Tibial nerve (tissue), 4 donors: ENCODE data around the gene PDZD2.

Experiments
- CTCF ChIP-seq, 5 experiments: fragments of 200-600 bp in 3 of 5; fragments of 450-650 bp in 2 of 5; sonication (generic) in 3 of 5; IDR thresholded peaks; one replicate each; pipeline ENCODE4 v1.5.1; 2016 to 2019; ENCODE audit warnings: antibody characterized with exemption in 5 of 5, mild to moderate bottlenecking in 3 of 5, moderate library complexity in 2 of 5
- EP300 ChIP-seq, 2 donors: sonication (generic); formaldehyde crosslinking; IDR thresholded peaks; one replicate each; pipeline ENCODE4 v1.6.1; 2017; ENCODE audit warnings: antibody characterized with exemption in 2 of 2, mild to moderate bottlenecking in 1 of 2
- POLR2A ChIP-seq, 2 donors: fragments of 450-650 bp; IDR thresholded peaks; one replicate each; pipeline ENCODE4 v1.6.1; 2017; ENCODE audit warnings: antibody characterized with exemption in 2 of 2, mild to moderate bottlenecking in 2 of 2, moderate library complexity in 2 of 2

GRCh38 chr5:32059761-32060530, 421.0 kb downstream of the PDZD2 start:
- TF ChIP-seq CTCF (IDR thresholded peaks at IDR 0.05), result no peak
- TF ChIP-seq EP300 (IDR thresholded peaks at IDR 0.05), result peak; percentile 7 to 25
- TF ChIP-seq POLR2A (IDR thresholded peaks at IDR 0.05), result no peak
